Measurements from ENCODE around the gene SYNGAP1. TPM values are rescaled to one million over a fixed set of nuclear protein-coding genes. Genes with fewer than 3 reads are reported as not detected.

Gene SYNGAP1
- total and polyA plus RNA-seq, 4 donors = 0.32 to 1.8 (median 1.1) TPM

- no peak for TF ChIP-seq GABPA (IDR thresholded peaks at IDR 0.05 in 1 of 2, conservative IDR thresholded peaks at IDR 0.05 in 1 of 2)
- TF ChIP-seq FOXA2 (IDR thresholded peaks at IDR 0.05) = no peak
- no peak for TF ChIP-seq RXRA (IDR thresholded peaks at IDR 0.05)
- TF ChIP-seq EGR1 (IDR thresholded peaks at IDR 0.05; ENCODE audit: low read depth in 2 of 2) = no peak
- no peak for TF ChIP-seq RAD21 (IDR thresholded peaks at IDR 0.05)
- TF ChIP-seq FOXA1 (IDR thresholded peaks at IDR 0.05) = no peak
- no peak for TF ChIP-seq REST (IDR thresholded peaks at IDR 0.05)
- no peak for TF ChIP-seq YY1 (IDR thresholded peaks at IDR 0.05)
- no peak for TF ChIP-seq SP1 (IDR thresholded peaks at IDR 0.05)
- no peak for TF ChIP-seq JUND (IDR thresholded peaks at IDR 0.05)
- no peak for TF ChIP-seq HNF4G (IDR thresholded peaks at IDR 0.05)
- TF ChIP-seq TAF1 (conservative IDR thresholded peaks at IDR 0.05) = no peak
- no peak for TF ChIP-seq ZBTB33 (IDR thresholded peaks at IDR 0.05)
- no peak for TF ChIP-seq NR2F2 (IDR thresholded peaks at IDR 0.05)
- no peak for TF ChIP-seq MAX (IDR thresholded peaks at IDR 0.05)
- H3K27me3 ChIP-seq (ENCODE audit: control insufficient read depth in 4 of 4, insufficient read depth in 4 of 4, low read length in 3 of 4) = no peaks in the 10 kb centered on the region
- no peak for DNase-seq (ENCODE audit: low spot score)
- WGBS = 99% methylated on average over 3 of the region's 3 CpGs
- H3K4me1 ChIP-seq (ENCODE audit: control insufficient read depth in 4 of 4, insufficient read depth in 4 of 4, low read length in 3 of 4) = no peaks in the 10 kb centered on the region
- H3K9ac ChIP-seq (ENCODE audit: low read depth in 1 of 2, low read length in 2 of 2) = no peak overlapping the region
- H3K36me3 ChIP-seq (ENCODE audit: control insufficient read depth in 4 of 4, insufficient read depth in 3 of 4, low read depth in 1 of 4, low read length in 3 of 4) = peaks cover 0 to 6% (median 1%) of the 10 kb centered on the region in 4 donors
- H3K4me3 ChIP-seq (ENCODE audit: low read depth in 1 of 3, low read length in 3 of 3) = no peak overlapping the region
- no peaks in the 10 kb centered on the region for H3K9me3 ChIP-seq (ENCODE audit: control insufficient read depth in 4 of 4, low read length in 3 of 4)
- H3K27ac ChIP-seq (ENCODE audit: low read depth in 1 of 2, low read length in 2 of 2) = no peak overlapping the region
Measured at GRCh38 chr6:33438978-33439594, 19.2 kb downstream of the SYNGAP1 start.

- H3K36me3 ChIP-seq (ENCODE audit: control insufficient read depth in 4 of 4, insufficient read depth in 3 of 4, low read depth in 1 of 4, low read length in 3 of 4) = peaks cover 0 to 6% (median 1%) of the 10 kb centered on the region in 4 donors
- H3K27me3 ChIP-seq (ENCODE audit: control insufficient read depth in 4 of 4, insufficient read depth in 4 of 4, low read length in 3 of 4) = no peaks in the 10 kb centered on the region
- no peaks in the 10 kb centered on the region for H3K9me3 ChIP-seq (ENCODE audit: control insufficient read depth in 4 of 4, low read length in 3 of 4)
- no peak for TF ChIP-seq HNF4G (IDR thresholded peaks at IDR 0.05)
- TF ChIP-seq EGR1 (IDR thresholded peaks at IDR 0.05; ENCODE audit: low read depth in 2 of 2) = no peak
- H3K27ac ChIP-seq (ENCODE audit: low read depth in 1 of 2, low read length in 2 of 2) = no peak overlapping the region
- no peaks in the 10 kb centered on the region for H3K4me1 ChIP-seq (ENCODE audit: control insufficient read depth in 4 of 4, insufficient read depth in 4 of 4, low read length in 3 of 4)
- WGBS = 88% methylated on average over 9 of the region's 9 CpGs
- no peak for DNase-seq (ENCODE audit: low spot score)
- no peak overlapping the region for H3K9ac ChIP-seq (ENCODE audit: low read depth in 1 of 2, low read length in 2 of 2)
- no peak overlapping the region for H3K4me3 ChIP-seq (ENCODE audit: low read depth in 1 of 3, low read length in 3 of 3)
Measured at GRCh38 chr6:33439956-33440648, 20.2 kb downstream of the SYNGAP1 start.

Measured in liver (tissue), 9 donors.